ENCODE results near the gene PPCDC. TPM values are rescaled to one million over a fixed set of nuclear protein-coding genes. Genes with fewer than 3 reads are reported as not detected.
"Not testable (repeated sequence)": the region's sequence is repeated elsewhere in the genome, so short reads cannot be mapped to it uniquely, and the experiment has no call there.

The PPCDC gene
- total RNA-seq, 1 donor: 17.4 TPM

DNA sequence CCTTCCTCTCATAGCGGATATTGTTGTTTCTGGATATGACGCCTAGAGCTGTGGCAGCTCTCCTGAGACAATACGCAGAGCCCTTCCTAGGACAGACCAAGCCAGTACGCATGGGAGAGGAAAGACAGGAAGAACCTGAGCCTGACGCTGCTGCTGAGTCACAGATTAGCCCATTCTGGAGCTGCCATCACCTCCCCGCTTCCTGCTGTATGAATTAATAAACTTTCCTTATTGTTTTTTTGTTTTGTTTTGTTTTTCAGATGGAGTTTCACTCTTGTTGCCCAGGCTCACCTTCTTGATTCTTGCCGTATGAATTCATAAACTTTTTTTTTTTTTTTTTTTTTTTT, 67.0 kb downstream of the PPCDC start:
- Histone ChIP-seq H3K4me3 (ENCODE audit: low read length) (no peak overlapping the region), H3K4me1 (ENCODE audit: insufficient read depth, low read length) (peaks cover 8% of the 10 kb centered on the region), H3K9me3 (ENCODE audit: low read depth, low read length) (no peaks in the 10 kb centered on the region), H3K27me3 (ENCODE audit: insufficient read depth, low read length) (no peaks in the 10 kb centered on the region)

DNA sequence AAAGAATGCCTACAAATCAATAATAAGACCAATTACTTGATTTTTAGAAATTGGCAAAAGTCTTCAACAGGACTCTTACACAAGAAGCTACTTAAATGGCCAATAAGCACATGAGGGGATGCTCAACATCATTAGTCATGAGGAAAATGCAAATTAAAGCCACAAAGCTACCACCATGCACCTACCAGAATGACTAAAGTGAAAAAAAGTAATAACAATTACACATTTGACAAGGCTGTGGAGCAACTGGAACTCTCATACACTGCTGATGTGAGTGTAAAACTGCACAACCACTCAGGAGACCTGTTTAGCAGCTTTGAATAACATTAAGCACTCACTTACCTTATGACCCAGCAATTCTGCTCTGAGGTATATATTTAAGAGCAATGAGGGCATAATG, 68.4 kb downstream of the PPCDC start:
- no peaks in the 10 kb centered on the region for H3K27me3 ChIP-seq (ENCODE audit: insufficient read depth, low read length)
- H3K9me3 ChIP-seq (ENCODE audit: low read depth, low read length): no peaks in the 10 kb centered on the region
- peaks cover 8% of the 10 kb centered on the region for H3K4me1 ChIP-seq (ENCODE audit: insufficient read depth, low read length)
- no peak overlapping the region for H3K4me3 ChIP-seq (ENCODE audit: low read length)

DNA sequence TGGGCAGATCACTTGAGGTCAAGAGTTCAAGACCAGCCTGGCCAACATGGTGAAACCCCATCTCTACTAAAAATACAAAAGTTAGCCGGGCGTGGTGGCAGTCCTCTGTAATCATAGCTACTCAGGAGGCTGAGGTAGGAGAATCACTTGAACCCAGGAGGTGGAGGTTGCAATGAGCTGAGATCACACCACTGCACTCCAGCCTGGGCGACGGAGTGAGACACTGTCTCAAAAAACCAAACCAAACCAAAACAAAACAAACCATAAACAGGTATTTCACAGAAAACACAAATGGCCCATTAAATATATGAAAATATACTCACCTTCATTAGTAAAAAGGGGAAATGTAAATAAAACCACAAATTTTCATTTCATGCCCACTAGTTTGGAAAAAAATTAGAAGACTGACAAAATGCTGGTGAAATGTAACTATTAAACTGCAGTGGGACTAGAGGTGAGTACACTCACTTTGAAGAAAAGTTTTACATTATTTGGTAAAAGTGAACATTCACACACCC, 71.6 kb downstream of the PPCDC start:
- not testable (repeated sequence) for H3K9me3 ChIP-seq (ENCODE audit: low read depth, low read length); H3K4me3 ChIP-seq (ENCODE audit: low read length); H3K27me3 ChIP-seq (ENCODE audit: insufficient read depth, low read length)
- peaks cover 10% of the 10 kb centered on the region for H3K4me1 ChIP-seq (ENCODE audit: insufficient read depth, low read length)

DNA sequence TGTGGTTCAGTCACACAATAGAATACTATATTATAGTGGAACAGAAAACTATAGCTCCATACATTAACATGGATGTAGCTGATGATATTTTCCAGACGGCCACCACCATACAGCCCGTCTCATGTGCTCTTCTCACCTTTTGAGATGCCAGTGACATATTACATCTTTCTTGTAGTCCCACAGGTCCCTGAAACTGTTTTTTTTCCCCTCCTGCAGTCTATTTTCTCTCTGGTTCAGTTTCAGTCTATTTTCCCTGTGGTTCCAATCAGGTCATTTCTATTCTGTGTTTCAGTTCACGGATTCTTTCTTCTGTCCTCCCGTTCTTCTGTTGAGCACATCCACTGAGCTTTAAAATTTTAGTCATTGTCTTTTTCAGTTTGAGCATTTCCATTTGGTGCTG, 72.2 kb downstream of the PPCDC start:
- Histone ChIP-seq H3K4me3 (ENCODE audit: low read length) (no peak overlapping the region), H3K4me1 (ENCODE audit: insufficient read depth, low read length) (peaks cover 6% of the 10 kb centered on the region), H3K27me3 (ENCODE audit: insufficient read depth, low read length) (no peaks in the 10 kb centered on the region), H3K9me3 (ENCODE audit: low read depth, low read length) (no peaks in the 10 kb centered on the region)

DNA sequence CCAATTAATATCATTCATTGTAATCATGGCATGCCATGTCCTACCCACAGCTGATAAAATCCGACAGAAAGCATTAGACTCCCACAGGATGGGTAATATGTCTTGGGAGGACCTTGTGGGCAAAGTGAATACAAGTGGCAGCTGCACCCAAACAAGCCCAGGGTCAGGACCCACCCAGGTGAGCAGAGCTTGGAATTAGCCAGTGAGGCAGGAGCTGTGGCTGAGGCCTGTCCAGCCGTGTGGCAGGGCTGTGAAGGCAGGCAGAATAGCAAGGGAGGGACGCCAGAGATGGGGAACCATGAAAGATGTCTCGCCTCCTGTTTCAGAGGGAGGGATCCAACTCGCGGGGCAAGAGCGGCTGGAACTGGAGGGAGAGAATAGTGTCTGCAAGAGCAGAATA, 74.5 kb downstream of the PPCDC start:
- H3K4me1 ChIP-seq (ENCODE audit: insufficient read depth, low read length): peaks cover 6% of the 10 kb centered on the region
- H3K4me3 ChIP-seq (ENCODE audit: low read length): no peak overlapping the region
- H3K27me3 ChIP-seq (ENCODE audit: insufficient read depth, low read length): no peaks in the 10 kb centered on the region
- no peaks in the 10 kb centered on the region for H3K9me3 ChIP-seq (ENCODE audit: low read depth, low read length)

DNA sequence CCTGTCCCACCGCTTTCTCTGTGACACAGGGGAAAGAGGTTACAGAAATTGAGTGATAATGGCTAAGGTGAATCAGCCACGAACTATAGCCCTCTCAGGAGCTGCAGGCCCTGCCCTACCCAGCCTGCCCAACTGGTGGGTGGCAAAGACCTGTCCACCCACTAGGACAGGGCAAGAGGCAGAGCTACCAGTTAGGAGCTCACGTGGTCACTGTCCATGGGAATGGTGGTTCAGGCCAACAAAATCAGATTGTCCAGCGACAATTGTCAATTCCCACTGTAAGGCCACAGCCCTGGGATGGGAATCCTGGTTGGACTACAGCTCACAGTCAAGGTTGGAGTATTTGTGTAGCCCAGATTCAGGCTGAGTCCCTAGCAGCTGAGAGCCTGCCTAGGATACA, 75.0 kb downstream of the PPCDC start:
- peaks cover 6% of the 10 kb centered on the region for H3K4me1 ChIP-seq (ENCODE audit: insufficient read depth, low read length)
- no peaks in the 10 kb centered on the region for H3K27me3 ChIP-seq (ENCODE audit: insufficient read depth, low read length)
- no peak overlapping the region for H3K4me3 ChIP-seq (ENCODE audit: low read length)
- H3K9me3 ChIP-seq (ENCODE audit: low read depth, low read length): no peaks in the 10 kb centered on the region

Other genes with a start within 250 kb of the PPCDC start
- gene CSK, start 241.5 kb upstream of the PPCDC start, total RNA-seq: 84.8 TPM
- gene LMAN1L, start 210.8 kb upstream of the PPCDC start, total RNA-seq: 0.21 TPM
- gene CPLX3, start 197.0 kb upstream of the PPCDC start, total RNA-seq: not detected
- gene ULK3, start 180.4 kb upstream of the PPCDC start, total RNA-seq: 25.6 TPM
- gene SCAMP2, start 150.2 kb upstream of the PPCDC start, total RNA-seq: 31.3 TPM
- gene MPI, start 133.5 kb upstream of the PPCDC start, total RNA-seq: 26.0 TPM
- gene FAM219B, start 116.7 kb upstream of the PPCDC start, total RNA-seq: 11.4 TPM
- gene COX5A, start 85.5 kb upstream of the PPCDC start, total RNA-seq: 39.1 TPM
- 0.31 TPM for gene RPP25, start 66.8 kb upstream of the PPCDC start, total RNA-seq
- 2.2 TPM for gene SCAMP5, start 28.0 kb upstream of the PPCDC start, total RNA-seq
- 54.0 TPM for gene C15orf39, start 178.3 kb downstream of the PPCDC start, total RNA-seq
- gene GOLGA6C, start 234.7 kb downstream of the PPCDC start, total RNA-seq: 0.21 TPM